ENCODE data around the gene MDH2.
"Not testable (repeated sequence)": the region's sequence is repeated elsewhere in the genome, so short reads cannot be mapped to it uniquely, and the experiment has no call there.

Gene MDH2, protein sequence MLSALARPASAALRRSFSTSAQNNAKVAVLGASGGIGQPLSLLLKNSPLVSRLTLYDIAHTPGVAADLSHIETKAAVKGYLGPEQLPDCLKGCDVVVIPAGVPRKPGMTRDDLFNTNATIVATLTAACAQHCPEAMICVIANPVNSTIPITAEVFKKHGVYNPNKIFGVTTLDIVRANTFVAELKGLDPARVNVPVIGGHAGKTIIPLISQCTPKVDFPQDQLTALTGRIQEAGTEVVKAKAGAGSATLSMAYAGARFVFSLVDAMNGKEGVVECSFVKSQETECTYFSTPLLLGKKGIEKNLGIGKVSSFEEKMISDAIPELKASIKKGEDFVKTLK

DNA sequence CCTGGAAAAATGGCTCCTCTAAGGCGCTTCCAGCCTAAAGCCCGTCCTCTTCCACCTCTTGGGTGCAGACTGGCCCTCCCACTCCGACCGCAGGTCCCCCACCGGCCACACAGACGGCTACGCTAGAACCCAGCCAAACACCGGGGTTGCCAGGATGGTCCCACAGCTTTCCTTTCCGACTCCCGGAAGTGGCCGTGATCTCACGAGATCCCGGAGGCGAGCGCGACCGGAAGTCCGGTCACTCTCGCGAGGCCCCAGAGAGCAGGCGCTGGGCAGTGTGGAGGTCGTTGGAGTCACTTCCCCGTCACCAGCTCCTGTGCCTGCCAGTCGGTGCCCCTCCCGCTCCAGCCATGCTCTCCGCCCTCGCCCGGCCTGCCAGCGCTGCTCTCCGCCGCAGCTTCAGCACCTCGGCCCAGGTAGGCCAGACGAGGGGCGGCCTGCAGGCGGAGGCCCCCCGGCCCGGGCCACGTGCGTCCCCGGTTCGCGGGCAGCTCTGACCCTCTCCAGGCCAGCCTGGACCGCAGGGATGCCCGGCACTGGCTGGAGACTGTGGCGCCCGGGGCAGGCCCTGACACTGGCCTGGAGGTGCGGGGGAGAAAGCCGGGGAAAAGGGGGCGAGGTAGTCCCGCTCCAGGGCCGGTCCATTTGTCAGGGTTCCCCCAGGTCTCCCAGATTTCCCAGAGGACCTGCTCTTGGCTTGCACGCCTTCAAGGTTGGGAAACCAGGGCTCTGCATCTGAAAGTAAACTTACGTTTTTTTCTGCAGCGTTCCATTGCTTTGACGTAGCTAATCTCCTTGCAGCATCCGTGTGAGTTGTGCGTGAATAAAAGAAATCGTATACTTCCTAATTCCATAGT lies at the start of gene MDH2, which contains the start of gene STYXL1:
MDH2 (plus strand) TSS at position 296 of the 857 bp plus-strand sequence; CDS start at position 351, 55 bp downstream.
STYXL1 (minus strand) TSS at position 190 of the 857 bp plus-strand sequence. CDS start 17,477 bp downstream, outside the sequence.
- peak within 1 kb of the TSS; percentile 95 for H3K4me3 Mint-ChIP-seq
- no peaks in the 10 kb centered on the region for H3K9me3 Mint-ChIP-seq
- peaks cover 49% of the 10 kb centered on the region for H3K4me1 Mint-ChIP-seq (ENCODE audit: low read depth)
- H3K27me3 Mint-ChIP-seq: no peaks in the 10 kb centered on the region
- DNase-seq: peak; percentile 92
- peaks cover 70% of the 10 kb centered on the region for H3K36me3 Mint-ChIP-seq (ENCODE audit: low read depth)
- H3K27ac Mint-ChIP-seq: peak within 1 kb of the TSS; percentile 97

DNA sequence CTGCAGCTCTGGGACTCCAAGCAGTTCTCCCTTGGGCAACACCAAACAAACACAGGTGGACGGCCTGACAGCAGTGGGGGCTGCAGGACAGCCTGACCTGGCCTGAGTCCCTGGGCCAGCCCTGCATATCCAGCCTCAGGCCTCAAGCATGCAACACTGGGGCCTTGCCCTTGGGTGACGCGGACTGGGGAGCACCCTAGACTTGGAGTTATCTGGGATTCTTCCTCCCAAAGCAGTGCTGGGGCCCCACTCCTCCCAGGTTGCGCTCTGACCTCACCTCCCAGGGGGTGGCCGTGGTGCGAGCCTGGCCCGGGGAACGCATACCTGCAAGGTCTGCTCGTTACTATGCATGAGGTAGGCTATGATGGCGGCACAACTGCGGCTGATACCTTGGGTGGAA lies 47.3 kb upstream of the MDH2 start:
- peaks cover 60% of the 10 kb centered on the region for H3K36me3 Mint-ChIP-seq (ENCODE audit: low read depth)
- no peak overlapping the region for H3K4me3 Mint-ChIP-seq
- H3K27me3 Mint-ChIP-seq: no peaks in the 10 kb centered on the region
- H3K27ac Mint-ChIP-seq: no peak overlapping the region
- no peaks in the 10 kb centered on the region for H3K9me3 Mint-ChIP-seq
- peaks cover 15% of the 10 kb centered on the region for H3K4me1 Mint-ChIP-seq (ENCODE audit: low read depth)
- no peak for DNase-seq

DNA sequence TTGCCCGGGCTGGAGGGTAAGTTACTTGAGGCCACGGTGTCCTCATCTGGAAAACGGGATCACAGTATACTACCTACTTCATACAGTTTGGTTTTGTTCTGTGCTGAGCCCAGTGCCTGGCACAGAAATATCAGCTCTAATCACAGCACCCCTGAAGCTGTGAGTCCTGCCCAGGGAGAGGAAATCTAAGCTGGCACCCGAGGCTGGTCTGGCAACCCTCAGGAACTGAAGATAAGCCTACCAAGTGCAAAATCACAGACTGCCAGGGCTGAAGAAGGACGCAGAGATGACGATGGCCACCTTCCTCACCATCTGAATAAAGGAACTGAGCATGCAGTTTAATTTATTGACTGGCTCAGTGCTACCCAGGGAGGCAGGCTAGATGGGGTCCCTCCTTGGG lies 45.8 kb upstream of the MDH2 start:
- no peak for DNase-seq
- H3K27ac Mint-ChIP-seq: no peak overlapping the region
- no peaks in the 10 kb centered on the region for H3K9me3 Mint-ChIP-seq
- peaks cover 10% of the 10 kb centered on the region for H3K4me1 Mint-ChIP-seq (ENCODE audit: low read depth)
- no peaks in the 10 kb centered on the region for H3K27me3 Mint-ChIP-seq
- H3K36me3 Mint-ChIP-seq (ENCODE audit: low read depth): peaks cover 51% of the 10 kb centered on the region
- no peak overlapping the region for H3K4me3 Mint-ChIP-seq

DNA sequence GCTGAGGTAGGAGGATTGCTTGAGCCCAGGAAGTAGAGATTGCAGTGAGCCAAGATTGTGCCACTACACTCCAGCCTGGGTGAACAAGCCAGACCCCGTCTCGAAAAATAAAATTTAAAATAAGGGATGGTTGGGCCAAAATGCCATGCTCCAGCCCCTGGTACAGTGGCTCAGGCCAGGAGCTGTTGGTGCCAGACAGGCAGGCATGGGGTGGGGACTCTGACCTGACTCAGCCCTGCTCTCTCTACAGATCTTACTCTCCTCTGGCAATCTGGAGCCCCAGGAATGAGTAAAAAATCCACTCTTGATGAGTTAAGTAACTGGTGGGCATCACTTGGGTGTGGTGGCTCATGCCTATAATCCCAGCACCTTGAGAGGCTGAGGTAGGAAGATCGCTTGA lies 45.1 kb upstream of the MDH2 start:
- no peak for DNase-seq
- Mint-ChIP-seq H3K36me3 (ENCODE audit: low read depth) (peaks cover 48% of the 10 kb centered on the region), H3K9me3 (no peaks in the 10 kb centered on the region), H3K4me3 (no peak overlapping the region), H3K27me3 (no peaks in the 10 kb centered on the region), H3K27ac (peak overlapping the region; percentile 44), H3K4me1 (ENCODE audit: low read depth) (peaks cover 5% of the 10 kb centered on the region)

DNA sequence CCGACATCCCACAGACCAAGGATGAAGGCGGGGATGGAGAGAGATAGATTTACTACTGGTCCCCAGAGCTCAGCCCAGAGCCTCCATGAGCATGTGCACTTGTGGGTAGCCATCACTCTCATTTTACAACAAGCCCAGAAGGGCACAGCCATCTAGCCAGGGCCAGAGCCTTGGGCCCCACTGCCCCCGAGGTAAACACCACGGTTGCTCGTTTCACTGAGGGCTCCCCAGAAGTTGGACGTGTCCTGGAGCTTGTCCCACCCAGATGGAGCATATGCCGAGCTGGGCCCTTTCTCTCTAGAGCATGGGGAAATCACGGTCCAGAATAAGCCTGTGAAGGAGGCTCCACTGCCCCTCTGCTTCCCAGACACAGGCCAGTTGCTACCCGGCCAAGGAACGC lies 44.6 kb upstream of the MDH2 start:
- no peaks in the 10 kb centered on the region for H3K9me3 Mint-ChIP-seq
- no peak for DNase-seq
- H3K27ac Mint-ChIP-seq: no peak overlapping the region
- H3K4me1 Mint-ChIP-seq (ENCODE audit: low read depth): peaks cover 8% of the 10 kb centered on the region
- H3K27me3 Mint-ChIP-seq: peaks cover 2% of the 10 kb centered on the region
- H3K36me3 Mint-ChIP-seq (ENCODE audit: low read depth): peaks cover 48% of the 10 kb centered on the region
- H3K4me3 Mint-ChIP-seq: no peak overlapping the region

DNA sequence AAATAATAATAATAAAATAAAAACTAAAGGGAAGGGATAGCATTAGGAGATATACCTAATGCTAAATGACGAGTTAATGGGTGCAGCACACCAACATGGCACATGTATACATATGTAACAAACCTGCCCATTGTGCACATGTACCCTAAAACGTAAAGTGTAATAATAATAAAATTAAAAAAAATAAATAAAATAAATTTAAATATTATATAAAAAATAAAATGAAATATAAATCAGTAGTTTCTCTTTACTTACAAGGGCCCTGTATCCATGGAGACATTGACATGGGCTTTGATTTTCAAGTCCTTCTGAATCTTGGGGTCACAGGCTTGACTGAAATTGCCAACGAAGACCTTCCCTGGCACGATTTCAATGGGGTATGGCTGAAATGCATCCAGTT lies 42.9 kb upstream of the MDH2 start:
- DNase-seq, H3K27ac Mint-ChIP-seq, H3K9me3 Mint-ChIP-seq, H3K27me3 Mint-ChIP-seq, H3K4me3 Mint-ChIP-seq: not testable (repeated sequence)
- H3K36me3 Mint-ChIP-seq (ENCODE audit: low read depth): peaks cover 42% of the 10 kb centered on the region
- peaks cover 20% of the 10 kb centered on the region for H3K4me1 Mint-ChIP-seq (ENCODE audit: low read depth)

DNA sequence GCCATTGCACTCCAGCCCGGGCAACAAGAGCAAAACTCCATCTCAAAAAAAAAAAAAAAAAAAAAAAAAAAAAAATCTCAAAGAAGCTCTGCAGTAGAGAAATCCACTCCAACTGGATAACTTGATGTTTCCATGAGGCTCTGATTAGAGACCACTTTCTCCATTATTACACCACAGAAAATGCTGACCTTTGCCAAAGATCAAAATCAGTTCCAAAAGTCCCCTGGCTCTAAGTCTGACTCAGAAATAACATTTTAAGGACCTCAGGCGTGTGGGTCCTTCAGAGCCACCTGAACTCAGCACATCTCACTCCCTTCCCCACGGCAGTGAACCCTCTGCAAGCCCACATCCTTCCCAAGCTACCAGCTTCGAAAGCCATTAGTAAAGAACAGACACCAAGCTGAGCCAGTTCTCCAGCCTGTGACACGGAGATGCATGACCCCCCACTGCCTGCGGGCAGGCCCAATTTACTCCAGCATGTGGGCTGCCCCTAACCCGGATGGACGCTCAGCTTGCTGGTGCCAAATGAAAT lies 39.7 kb upstream of the MDH2 start:
- no peak overlapping the region for H3K4me3 Mint-ChIP-seq

DNA sequence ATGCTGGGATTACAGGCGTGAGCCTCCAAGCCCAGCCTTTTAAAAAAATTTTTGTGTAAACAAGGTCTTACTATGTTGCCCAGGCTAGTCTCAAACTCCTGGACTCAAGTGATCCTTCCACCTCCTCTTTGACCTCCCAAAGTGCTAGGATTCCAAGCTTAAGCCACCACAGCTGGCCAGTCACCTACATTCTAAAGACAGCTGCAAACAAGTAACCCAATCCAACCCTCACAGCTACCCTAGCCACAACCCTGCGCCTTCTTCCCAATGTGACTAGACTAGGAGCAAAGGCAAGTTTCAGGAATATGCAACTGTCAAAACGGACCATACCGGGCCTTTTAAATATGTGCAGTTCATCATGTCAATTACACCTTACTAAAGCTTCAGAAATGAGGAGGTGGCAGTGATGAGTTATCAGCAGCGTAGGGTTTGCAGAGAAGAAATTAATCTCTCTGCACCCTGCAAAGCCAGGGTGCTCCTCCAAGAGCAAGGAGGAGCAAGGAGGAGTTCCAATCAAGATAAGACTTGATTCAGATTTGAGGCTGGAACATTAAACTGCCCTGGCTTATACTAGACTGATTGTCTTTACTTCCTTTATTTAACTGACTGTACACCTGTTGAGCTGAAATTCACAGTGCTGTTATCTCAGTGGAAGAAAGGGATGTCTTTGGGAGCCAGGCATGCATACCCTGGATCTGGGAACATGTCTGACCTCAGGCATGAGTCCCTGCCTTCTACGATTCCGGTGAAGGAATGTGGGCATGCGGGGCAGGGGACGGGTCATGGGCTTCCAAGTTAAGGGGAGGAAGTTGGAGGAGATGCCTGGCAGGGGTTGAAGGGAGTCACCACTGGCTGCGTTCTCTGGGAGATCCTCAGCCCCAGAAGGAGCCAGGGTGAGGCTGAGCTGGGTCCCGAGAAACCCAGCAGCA lies 38.0 kb upstream of the MDH2 start:
- no peak for DNase-seq
- Mint-ChIP-seq H3K4me1 (ENCODE audit: low read depth) (peaks cover 34% of the 10 kb centered on the region), H3K9me3 (no peaks in the 10 kb centered on the region), H3K27ac (peak overlapping the region; percentile 82), H3K27me3 (peaks cover 5% of the 10 kb centered on the region), H3K4me3 (peak overlapping the region; percentile 35), H3K36me3 (ENCODE audit: low read depth) (peaks cover 34% of the 10 kb centered on the region)

More for the DNA sequence above, 39.7 kb upstream of the MDH2 start:
- Mint-ChIP-seq H3K27ac (peak overlapping the region; percentile 82), H3K27me3 (peaks cover 5% of the 10 kb centered on the region), H3K4me1 (ENCODE audit: low read depth) (peaks cover 34% of the 10 kb centered on the region), H3K36me3 (ENCODE audit: low read depth) (peaks cover 33% of the 10 kb centered on the region), H3K9me3 (no peaks in the 10 kb centered on the region)
- DNase-seq: no peak

DNA sequence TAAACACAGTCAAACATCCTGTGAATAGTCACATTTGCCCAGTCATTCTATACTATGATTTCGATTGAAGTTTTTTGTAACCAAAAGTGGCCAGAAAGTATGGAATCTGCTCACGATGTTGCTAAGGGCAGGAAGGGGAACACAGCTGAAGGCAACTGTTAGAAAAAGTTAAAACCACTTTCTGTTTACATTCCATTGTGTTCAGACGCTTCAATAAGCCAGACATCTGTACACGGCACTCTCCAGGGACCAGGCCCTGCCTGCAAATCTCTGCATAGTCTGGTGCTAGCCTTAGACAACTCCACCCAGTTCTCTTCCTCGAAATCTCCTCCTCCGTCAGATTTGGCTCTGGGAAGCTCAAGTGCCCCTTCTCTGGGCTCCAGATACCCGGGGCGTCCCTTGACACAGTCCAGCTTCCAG lies 36.5 kb upstream of the MDH2 start:
- no peak for DNase-seq
- no peak overlapping the region for H3K27ac Mint-ChIP-seq
- H3K36me3 Mint-ChIP-seq (ENCODE audit: low read depth): peaks cover 33% of the 10 kb centered on the region
- no peaks in the 10 kb centered on the region for H3K9me3 Mint-ChIP-seq
- H3K4me3 Mint-ChIP-seq: no peak overlapping the region
- peaks cover 5% of the 10 kb centered on the region for H3K27me3 Mint-ChIP-seq
- H3K4me1 Mint-ChIP-seq (ENCODE audit: low read depth): peaks cover 34% of the 10 kb centered on the region

DNA sequence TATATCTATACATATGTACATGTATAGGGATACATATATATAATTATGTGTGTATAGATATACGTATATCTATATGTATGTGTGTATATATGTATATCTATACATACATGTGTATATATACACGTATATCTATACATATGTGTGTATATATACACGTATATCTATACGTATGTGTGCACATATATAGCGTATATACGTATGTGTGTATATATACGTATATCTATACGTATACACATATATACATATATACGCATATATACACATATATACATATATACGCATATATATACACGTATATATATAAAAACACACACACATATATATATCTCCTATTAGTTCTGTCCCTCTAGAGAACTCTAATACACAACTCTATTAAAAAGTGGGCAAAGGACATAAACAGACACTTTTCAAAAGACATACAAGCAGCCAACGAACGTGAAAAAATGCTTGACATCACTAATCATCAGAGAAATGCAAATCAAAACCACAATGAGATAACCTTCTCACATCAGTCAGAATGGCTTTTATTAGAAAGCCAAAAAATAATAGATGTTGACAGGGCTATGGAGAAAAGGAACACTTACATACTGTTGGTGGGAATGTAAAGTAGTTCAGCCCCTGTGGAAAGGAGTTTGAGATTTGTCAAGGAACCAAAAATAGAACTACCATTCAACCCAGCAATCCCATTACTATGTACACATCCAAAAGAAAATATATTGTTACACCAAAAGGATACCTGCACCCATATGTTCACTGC lies 31.5 kb upstream of the MDH2 start:
- Mint-ChIP-seq H3K9me3 (no peaks in the 10 kb centered on the region), H3K4me3 (no peak overlapping the region), H3K27me3 (no peaks in the 10 kb centered on the region), H3K36me3 (ENCODE audit: low read depth) (peaks cover 64% of the 10 kb centered on the region), H3K4me1 (ENCODE audit: low read depth) (peaks cover 13% of the 10 kb centered on the region), H3K27ac (no peak overlapping the region)
- DNase-seq: no peak

DNA sequence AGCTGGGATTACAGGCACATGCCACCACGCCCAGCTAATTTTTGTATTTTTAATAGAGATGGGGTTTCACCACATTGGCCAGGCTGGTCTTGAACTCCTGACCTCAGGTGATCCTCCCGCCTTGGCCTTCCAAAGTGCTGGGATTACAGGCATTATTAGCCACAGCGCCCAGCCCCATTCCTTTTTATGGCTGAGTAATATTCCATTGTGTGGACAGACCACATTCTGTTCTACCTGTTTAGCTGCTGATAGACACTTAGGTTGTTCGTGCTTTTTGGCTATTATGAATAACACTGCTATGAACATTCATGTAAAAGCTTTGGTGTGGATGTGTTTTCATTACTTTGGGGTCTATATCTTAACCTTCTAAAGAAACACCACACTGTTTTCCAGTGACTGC lies 29.4 kb upstream of the MDH2 start:
- peaks cover 14% of the 10 kb centered on the region for H3K4me1 Mint-ChIP-seq (ENCODE audit: low read depth)
- not testable (repeated sequence) for H3K27me3 Mint-ChIP-seq, H3K9me3 Mint-ChIP-seq, H3K4me3 Mint-ChIP-seq, DNase-seq, H3K27ac Mint-ChIP-seq
- H3K36me3 Mint-ChIP-seq (ENCODE audit: low read depth): peaks cover 68% of the 10 kb centered on the region

DNA sequence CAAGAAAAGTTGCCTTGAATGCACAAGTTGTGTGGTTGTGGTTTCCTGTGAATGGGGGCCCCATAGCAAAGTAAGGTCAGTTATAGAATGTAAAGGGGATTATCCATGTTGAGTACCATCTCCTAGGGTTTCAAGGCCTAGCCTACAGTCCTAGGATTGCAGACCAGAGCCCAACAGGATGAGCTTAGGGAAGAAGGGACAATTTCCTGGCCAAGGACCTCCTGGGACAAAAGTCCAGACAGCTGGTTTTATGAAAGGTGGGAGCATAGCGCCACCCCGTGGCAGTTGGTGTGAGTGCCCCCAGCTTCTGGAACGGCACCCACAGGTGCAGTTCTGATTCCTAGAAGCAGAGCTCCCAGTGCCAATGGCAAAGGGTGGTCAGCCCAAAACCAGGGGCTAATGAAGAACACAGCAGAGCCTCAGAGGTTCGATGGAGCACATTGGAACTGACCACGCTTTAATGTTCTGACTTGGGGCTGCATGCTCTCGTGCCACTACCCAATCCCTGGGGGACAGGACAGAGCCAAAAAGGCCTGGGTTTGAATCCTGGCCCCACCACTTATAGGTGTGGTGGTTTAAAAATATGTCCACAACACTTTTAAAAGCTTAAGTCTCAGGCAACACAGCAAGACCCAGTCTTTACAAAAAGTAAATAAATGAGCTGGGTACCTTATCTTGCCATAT lies 27.7 kb upstream of the MDH2 start:
- Mint-ChIP-seq H3K4me1 (ENCODE audit: low read depth) (peaks cover 14% of the 10 kb centered on the region), H3K27ac (no peak overlapping the region), H3K4me3 (no peak overlapping the region)

More for the DNA sequence above, 27.7 kb upstream of the MDH2 start:
- H3K27me3 Mint-ChIP-seq: no peaks in the 10 kb centered on the region
- H3K9me3 Mint-ChIP-seq: no peaks in the 10 kb centered on the region
- DNase-seq: peak; percentile 84
- H3K36me3 Mint-ChIP-seq (ENCODE audit: low read depth): peaks cover 67% of the 10 kb centered on the region
